Measurements from ENCODE around the gene SLC49A3.
"Not testable (repeated sequence)": the region's sequence is repeated elsewhere in the genome, so short reads cannot be mapped to it uniquely, and the experiment has no call there.

The SLC49A3 gene

GRCh38 chr4:688854-689681, at the start of gene SLC49A3:
Gene SLC49A3, minus strand, starts transcription at chr4:689151. Its CDS starts 24 bp downstream, at chr4:689127.
- no peak for DNase-seq (ENCODE audit: low spot score)

- not testable (repeated sequence) for DNase-seq (ENCODE audit: low spot score)
These were observed 47.6 kb upstream of the SLC49A3 start for GRCh38 chr4:736561-736960.

DNA sequence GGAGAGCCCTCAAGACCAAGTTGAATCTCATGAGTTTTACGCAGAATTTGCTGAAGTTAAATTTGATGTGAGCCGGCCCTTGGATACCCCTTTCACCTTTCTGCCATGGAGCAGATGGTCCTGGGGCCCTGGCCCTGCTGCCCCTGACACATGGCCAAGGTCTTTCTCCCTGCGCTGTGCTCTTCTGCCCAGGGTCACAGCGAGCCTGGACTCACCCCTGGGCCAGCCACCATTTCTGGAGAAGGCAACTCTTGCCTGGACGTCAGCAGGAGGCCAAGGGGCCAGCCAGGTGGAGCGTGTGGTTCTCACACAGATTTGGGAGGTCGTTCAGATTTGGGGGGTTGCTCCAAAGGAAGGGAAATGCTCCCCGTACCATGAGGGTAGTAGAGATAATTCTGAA, 46.6 kb upstream of the SLC49A3 start:
- no peak for DNase-seq (ENCODE audit: low spot score)

DNA sequence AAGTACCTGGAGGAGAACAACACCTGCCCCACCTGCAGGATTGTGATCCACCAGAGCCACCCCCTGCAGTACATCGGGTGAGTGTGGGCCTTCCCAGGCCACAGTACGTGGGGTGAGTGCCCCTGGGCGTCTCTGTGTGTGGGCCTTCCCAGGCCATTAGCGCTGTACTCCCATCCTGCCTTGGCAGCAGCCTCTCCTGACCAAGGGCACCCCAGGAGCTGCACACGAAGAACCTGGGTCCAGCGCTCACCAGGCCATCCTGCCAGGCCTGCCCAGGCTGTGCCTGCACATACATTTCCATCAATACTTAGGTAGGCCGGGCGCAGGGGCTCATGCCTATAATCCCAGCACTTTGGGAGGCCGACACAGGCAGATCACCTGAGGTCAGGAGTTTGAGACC, 46.0 kb upstream of the SLC49A3 start:
- no peak for DNase-seq (ENCODE audit: low spot score)

GRCh38 chr4:734075-734474, 45.1 kb upstream of the SLC49A3 start:
- no peak for DNase-seq (ENCODE audit: low spot score)

DNA sequence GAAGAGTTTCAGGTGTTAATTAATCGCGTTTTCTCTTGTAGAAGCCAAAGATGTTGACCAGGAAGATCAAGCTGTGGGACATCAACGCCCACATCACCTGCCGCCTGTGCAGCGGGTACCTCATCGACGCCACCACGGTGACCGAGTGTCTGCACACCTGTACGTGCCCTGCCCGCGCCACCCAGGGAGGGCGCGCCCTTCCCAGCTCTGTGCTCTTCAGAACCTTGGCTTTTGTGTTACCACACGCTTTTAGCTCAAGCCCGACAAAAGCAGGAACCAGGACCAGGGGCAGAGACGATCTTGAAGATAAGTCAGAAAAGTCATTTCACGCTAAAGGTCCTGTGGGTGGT, 44.7 kb upstream of the SLC49A3 start:
- no peak for DNase-seq (ENCODE audit: low spot score)

GRCh38 chr4:732911-733630, 44.1 kb upstream of the SLC49A3 start:
- no peak for DNase-seq (ENCODE audit: low spot score)

DNA sequence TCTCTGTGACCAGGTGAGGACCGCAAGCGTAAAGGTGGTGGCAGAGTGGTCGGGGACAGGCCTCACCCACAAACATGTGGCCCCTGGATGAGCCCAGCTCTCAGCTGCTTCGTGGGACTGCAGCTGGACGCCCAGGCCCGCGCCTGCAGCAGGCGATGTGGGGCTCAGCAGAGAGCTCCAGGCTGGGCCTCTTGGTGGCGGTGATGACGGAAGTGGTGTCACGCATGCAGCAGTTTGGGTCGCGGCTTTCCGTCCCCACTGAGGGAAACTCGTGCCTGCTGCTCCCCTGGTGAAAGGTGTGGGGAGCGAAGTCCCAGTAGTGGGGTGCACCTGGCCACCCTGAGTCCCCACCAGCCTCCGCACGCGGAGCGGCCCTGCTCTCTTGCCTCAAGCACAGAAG, 43.5 kb upstream of the SLC49A3 start:
- no peak for DNase-seq (ENCODE audit: low spot score)

- not testable (repeated sequence) for DNase-seq (ENCODE audit: low spot score)
These were observed 43.0 kb upstream of the SLC49A3 start for GRCh38 chr4:731954-732353.

DNA sequence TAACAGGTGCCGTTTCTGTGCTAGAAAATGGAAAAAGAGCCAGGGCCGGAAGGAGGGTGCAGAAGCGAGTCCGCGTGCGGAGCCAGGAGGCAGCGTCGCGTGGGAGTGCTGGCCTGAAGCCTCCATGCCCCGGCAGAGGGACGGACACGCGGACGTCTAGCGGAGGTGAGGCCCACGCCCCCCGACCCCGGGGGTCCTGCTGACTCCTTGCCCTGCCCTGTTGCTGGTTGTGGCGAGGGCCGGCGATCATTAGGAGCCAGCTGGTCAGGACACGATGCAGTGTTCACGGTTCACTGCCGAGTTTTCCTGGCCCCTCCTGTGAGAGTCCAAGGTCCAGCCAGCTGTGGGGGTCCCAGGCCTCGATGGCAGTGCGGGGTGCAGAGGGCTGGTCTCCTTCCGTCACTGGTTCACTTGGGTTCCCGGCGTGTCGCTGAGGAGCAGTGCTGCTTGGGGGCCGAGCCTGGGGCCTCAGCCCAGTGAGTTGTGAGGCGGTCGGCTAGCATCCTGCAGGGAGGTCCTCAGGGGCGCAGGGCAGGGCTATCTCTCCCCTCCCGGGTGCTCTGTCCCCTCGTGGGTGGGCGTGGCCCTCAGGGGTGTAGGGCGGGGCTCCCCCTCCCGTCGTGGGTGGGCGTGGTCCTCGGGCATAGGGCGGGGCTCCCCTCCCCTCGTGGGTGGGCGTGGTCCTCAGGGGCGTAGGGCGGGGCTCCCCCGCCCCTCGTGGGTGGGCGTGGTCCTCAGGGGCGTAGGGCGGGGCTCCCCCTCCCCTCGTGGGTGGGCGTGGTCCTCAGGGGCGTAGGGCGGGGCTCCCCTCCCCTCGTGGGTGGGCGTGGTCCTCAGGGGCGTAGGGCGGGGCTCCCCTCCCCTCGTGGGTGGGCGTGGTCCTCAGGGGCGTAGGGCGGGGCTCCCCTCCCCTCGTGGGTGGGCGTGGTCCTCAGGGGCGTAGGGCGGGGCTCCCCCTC, 42.3 kb upstream of the SLC49A3 start:
- not testable (repeated sequence) for DNase-seq (ENCODE audit: low spot score)

DNA sequence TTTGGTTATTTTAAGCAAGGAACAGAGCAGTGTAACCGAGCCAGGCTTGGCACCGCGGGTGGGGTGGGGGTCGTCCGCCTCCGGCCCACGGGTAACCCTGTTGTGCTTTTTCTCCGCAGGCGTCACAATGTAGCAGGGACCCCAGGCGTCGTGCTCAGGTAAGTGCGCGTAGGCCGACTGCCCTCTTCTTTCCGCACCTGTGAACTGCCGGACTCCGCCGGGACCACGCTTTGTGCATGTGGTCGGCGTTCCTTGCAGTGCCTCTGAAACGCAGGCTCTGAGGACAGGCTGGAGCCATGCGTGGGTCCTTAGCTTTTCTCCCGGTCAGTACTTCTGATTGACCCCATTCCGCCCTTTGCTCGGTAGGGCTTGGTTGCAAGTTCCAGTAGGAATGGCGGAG, 41.6 kb upstream of the SLC49A3 start:
- no peak for DNase-seq (ENCODE audit: low spot score)

GRCh38 chr4:729336-730315, 40.7 kb upstream of the SLC49A3 start:
- no peak for DNase-seq (ENCODE audit: low spot score)

- no peak for DNase-seq (ENCODE audit: low spot score)
These were observed 38.6 kb upstream of the SLC49A3 start for GRCh38 chr4:727576-727975.

DNA sequence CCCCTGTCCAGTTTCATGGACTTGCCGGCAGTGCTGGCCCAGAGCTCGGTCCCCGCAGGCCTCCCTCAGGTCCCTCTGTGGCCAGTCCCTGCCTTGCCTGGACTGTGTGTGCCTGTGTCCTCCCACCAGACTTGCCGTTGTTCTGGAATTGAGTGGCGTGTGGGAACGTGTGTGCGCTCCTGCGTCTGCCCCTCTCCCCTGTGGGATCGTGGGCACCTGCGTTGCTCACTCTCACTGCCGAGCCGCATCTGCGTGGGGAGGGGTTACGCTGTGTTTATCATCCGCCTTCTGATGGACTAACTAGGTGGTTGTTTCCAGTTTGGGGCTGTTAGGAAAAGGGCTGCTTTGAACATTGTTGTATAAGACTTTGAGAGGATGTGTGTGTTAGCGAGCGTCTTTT, 37.9 kb upstream of the SLC49A3 start:
- no peak for DNase-seq (ENCODE audit: low spot score)

DNA sequence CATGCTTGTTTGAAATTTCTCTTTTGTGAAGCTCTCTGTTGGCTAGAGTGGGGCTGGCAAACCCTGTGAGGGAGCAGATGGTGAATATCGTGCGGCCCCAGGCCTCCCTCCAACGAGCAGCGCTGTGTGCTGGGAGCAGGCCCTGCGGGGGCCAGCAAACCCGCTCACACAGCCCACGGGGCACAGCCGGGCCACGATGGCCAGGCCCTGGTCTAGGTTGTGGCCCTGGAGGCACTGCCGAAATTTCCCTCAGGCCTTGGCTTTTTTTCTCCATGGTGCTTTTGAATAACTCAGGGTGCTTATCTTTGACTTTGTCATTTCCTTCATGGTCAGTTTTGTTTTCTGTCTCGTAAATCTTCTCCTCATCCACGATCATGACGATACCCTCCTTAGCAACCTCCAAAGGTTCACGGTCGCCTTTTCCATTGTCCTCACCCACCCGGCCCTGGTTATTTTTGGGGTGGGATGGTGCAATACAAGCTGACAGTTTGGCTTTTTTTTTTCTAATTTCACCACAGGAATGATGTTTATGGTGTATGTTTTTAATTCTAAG, 37.4 kb upstream of the SLC49A3 start:
- no peak for DNase-seq (ENCODE audit: low spot score)

DNA sequence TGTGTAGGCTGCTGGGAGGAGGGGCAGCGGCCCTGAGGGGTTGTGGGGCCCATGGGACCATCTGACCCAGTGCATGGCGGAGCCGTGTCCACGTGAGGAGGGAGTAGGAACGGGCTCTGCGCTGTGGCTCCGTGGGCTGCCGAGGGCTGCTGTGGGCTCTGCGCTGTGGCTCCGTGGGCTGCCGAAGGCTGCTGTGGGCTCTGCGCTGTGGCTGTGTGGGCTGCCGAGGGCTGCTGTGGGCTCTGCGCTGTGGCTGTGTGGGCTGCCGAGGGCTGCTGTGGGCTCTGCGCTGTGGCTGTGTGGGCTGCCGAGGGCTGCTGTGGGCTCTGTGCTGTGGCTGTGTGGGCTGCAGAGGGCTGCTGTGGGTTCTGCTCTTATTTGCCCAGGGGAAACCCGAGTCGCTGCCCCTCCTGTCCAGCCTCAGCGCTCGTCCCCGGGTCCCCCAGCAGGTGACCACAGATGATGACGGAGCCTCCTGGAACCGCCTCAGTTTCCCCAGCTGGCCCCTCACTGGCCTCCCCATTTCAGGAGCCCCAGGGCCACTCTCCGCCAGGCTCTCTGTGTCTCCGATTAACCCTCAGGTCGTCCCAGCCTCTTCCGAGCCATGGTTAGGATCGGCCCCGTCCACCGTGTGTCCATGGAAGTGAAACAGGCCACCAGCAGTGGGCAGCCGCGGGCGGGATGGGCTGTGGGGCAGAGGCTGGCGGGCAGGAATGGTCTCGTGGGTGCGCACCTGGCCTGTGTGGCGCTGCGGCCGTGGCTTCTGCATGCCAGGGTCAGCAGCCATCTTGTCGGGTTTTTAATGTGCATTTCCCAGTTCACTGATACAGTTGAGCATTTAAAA, 36.7 kb upstream of the SLC49A3 start:
- DNase-seq (ENCODE audit: low spot score), result no peak

- DNase-seq (ENCODE audit: low spot score), result no peak
These were observed 35.0 kb upstream of the SLC49A3 start for GRCh38 chr4:723751-724530.

- DNase-seq (ENCODE audit: low spot score), result no peak
These were observed 34.0 kb upstream of the SLC49A3 start for GRCh38 chr4:722851-723360.

DNA sequence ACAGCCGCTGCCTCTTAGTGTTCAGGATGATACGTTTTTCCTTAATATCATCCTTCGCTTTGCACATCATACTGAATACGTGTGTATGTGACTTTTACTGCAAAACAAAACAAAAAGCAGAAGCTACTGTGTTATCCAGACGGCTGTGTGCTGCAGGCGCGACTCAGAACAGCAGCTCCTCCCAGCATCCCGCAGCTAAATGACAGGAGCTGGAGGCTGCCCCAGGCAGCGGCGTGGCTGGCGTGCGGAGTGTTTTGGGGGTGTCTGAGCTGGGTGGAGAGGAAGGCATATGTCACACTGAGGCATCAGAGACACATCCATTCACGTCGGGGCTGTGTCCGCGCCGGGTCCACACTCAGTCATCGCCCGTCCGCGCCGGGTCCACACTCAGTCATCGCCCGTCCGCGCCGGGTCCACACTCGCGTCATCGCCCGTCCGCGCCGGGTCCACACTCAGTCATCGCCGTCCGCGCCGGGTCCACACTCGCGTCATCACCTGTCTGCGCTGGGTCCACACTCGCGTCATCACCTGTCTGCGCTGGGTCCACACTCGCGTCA, 33.3 kb upstream of the SLC49A3 start:
- DNase-seq (ENCODE audit: low spot score), result no peak
